SK-N-DZ (cell line): ENCODE data around the gene KCNC4. TPM values are rescaled to one million over a fixed set of nuclear protein-coding genes. Genes with fewer than 3 reads are reported as not detected.

Experiments used
- DNase-seq: peaks from one replicate; pipeline ENCODE4 v3.0.0-alpha.2; 2015; ENCODE audit warnings: low spot score
- polyA plus RNA-seq, 2 experiments: library from polyadenylated mRNA; depleted of rRNA; stranded (reverse); fragments of >200 nt; gene quantifications; 2 replicates each; pipeline ENCODE4 v1.2.3, GENCODE V29; 2014

KCNC4 gene
- 3.1 and 3.8 TPM in 2 replicates for polyA plus RNA-seq (2014; cell fraction: cytosol; rRNA removed)
- 3.8 and 8.3 TPM in 2 replicates for polyA plus RNA-seq (2014; cell fraction: nucleus; rRNA removed)

DNA sequence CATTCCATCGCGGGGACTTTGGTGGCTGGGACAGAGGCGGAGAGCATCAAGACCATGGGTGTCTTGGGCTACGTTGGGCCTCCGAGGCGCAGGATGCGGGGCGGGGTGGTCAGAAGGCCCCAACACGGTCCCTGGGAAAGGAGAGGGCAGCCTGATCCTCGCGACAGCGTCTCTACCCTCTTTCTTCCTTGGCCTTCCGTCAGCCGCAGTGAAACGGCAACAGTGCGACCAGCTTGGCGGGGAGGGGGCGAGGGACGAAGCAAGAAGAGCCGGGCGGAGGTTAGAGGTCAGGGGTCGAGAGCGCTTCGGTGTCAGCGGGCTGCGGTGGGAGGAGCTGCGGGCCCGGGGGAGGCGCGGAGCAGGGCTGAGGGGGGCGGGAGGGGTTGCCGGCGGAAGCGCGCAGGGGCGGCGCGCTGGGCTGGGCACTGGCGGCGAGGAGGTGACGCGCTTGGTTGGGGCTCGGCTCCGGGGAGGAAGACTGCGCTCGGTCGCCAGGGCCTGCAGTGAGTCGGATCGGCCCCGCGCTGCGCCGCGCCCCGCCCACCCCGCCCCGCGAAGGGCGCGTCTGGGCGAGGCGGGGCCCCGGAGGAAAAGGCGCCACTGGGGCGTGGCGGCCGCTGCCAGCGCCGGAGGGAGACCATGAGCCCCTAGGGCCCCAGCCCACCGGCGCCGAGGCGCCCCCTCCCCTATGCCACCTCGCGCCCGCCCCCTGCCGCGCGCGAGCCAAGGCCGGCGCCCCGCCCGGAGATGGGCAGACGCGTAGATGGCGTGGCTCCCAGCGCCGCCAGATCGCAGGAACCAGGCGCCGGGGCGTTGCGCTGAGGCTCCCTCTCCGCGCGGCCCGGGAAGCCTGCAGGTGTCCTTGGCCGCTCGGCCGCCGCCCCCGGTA, at the start of gene KCNC4:
TSS of gene KCNC4 (plus strand) at position 600 of the 889 bp plus-strand sequence. CDS start 1,186 bp downstream, outside the sequence.
- DNase-seq: peak; percentile 71

- no peak for DNase-seq
Measured at GRCh38 chr1:110160538-110161100, 49.5 kb upstream of the KCNC4 start.

GRCh38 chr1:110161165-110161564, 48.9 kb upstream of the KCNC4 start:
- DNase-seq: no peak

DNA sequence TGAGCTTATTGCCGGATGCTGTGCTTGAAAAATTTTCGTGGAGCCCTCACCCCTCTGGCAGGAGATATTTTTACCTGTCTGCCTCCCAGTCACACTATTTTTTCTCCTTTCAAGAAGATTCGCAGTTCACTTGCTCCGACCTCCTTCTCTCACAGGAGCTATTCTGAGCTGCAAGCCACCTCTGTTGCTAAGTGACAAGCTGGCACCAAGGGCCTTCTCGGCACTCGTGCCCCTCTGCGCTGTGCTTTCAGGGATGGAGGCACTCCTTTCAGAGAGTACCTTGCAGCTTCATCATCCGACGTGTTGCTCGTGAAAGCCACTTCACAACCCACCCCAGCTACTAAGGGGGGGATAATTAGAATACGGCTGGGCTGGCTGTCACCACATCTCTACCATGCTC, 48.3 kb upstream of the KCNC4 start:
- no peak for DNase-seq

DNA sequence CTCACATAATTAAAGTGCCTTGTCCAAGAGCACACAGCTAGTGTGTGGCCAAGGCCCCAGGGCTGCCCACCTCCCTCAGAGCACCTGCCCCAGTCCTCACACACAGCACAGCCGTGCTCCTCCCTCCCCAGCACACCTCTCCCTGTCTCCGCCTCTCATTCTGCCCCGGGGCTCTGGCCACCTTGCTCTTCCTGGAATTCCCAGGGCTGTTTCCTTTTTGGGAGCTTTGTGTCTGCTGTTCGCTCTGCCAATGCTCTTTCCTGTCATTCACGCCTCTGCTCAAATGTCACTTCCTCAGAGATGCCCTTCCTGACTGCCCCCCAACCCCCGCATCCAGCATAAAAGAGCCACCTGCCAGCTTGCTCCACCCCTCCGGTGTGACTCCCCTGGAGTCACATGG, 46.5 kb upstream of the KCNC4 start:
- no peak for DNase-seq

GRCh38 chr1:110164725-110165350, 45.3 kb upstream of the KCNC4 start:
- no peak for DNase-seq

DNA sequence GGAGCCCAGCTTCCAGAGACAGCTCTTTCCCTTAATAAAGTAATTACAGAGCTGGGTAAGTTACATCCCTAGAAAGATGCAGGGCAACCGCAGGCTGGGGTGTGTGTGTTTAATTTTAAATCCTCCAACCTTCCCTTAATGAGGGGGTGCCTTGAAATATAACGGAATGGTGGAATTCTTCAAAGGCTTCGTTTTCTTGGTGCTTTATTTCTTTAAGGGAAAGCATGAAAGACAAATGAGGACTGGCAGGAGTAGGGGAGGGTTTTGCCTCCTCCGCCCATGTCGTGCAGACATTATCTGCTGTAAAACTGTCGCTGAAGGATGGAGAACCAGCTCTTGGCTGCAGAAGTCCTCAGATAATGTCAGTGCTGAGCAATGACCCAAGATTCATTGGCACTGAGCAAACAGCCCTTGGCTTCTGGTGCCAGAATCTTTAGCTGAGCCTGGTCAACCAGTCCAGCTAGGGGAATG, 44.3 kb upstream of the KCNC4 start:
- no peak for DNase-seq

GRCh38 chr1:110166861-110167260, 43.3 kb upstream of the KCNC4 start:
- no peak for DNase-seq

GRCh38 chr1:110170766-110171733, 39.1 kb upstream of the KCNC4 start:
- peak; percentile 66 for DNase-seq

- DNase-seq: no peak
Measured at GRCh38 chr1:110172001-110172400, 38.1 kb upstream of the KCNC4 start.

DNA sequence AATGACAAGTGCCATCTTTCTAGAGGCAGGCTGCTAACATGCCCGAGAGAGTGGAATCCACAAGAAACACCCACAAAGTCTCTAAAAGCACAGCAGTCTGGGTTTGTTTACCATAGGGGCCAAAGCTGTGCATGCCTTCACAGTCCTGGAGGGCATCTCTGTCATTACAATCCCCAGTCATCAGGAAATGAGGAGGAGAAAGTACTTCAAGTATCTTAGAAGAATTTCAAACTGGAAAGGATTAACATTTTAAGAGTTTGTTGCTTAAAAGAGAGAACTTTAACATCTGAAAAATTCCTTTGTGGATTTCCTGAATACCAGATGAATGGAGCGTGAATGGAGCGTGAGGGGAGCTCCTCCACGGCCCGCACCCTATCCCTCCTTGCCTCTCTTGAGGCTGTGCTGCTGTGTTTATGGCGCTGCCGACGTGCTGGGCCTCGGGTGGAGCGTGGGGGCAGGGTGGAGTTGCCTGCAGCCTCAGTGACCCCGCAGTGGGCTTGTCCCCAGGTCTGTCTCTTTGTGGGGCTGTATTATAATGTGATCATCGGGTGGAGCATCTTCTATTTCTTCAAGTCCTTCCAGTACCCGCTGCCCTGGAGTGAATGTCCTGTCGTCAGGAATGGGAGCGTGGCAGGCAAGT, 36.5 kb upstream of the KCNC4 start:
- no peak for DNase-seq

- DNase-seq: no peak
Measured at GRCh38 chr1:110174961-110175360, 35.2 kb upstream of the KCNC4 start.

GRCh38 chr1:110176299-110176956, 33.7 kb upstream of the KCNC4 start:
- no peak for DNase-seq

DNA sequence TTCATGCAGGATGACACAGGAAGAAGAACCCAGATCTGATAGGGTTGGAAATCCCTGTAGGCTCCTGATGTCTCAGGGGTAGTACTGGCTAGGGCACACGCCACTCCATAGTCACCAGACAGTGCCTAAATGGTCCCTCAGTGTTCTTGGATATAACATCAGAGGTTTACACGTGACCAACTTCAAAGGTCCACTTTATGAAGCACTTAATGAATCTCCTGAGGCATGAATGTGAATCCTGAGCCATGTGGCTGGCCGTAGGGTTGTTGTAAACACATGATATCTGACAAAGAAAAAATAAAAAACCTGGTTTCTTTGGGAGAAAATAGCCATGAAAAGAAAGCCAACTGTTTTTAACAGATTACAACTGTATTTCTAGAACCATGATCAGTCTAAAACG, 32.3 kb upstream of the KCNC4 start:
- no peak for DNase-seq

DNA sequence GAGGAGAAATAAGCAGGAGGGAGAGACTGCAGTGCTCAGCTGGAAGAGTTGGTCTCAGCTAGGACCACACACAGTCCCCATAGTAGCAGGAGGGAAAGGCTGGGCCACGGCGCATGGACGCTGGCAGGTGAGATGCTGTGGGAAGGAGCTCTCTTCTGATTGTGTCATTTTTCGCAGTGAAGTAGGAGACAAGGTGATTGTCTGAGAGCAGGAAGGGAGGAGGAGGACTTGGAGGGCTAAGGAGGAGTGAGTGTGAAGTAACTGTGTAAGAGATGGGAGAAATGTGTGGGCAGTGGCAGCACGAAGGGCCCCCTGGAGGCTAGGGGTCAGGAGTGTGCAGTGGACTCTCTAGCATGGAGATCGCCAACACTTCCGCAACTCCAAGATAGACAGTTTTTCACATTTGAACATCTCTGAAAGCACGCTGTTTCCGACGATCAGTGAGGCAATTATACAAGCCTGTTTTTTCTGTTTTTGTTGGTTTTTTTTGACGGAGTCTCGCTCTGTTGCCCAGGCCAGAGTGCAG, 26.4 kb upstream of the KCNC4 start:
- no peak for DNase-seq

GRCh38 chr1:110184446-110184845, 25.7 kb upstream of the KCNC4 start:
- DNase-seq: no peak

DNA sequence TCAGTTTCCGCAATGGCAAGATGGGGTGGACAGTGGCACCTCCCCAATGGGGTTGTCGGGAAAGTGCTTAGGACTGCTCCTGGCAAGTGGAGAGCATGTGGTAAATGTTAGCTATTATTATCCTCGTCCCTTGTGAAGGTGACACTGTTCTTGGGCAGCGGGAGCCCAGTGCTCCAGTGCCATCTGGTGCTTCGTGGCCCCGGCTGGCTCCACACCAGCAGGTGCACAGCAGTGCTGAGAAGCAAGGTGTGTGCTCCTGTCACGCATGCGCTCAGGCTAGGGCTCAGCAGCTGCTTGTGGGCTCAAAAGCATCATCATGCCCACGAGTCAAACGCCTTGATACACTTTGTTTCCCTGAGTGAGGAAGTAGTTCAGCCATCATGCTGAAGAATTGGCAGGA, 24.9 kb upstream of the KCNC4 start:
- DNase-seq: no peak

- DNase-seq: no peak
Measured at GRCh38 chr1:110186558-110186957, 23.6 kb upstream of the KCNC4 start.

GRCh38 chr1:110187139-110187890, 22.8 kb upstream of the KCNC4 start:
- DNase-seq: no peak
